Measurements from ENCODE around the gene LTA. TPM values are rescaled to one million over a fixed set of nuclear protein-coding genes. Genes with fewer than 3 reads are reported as not detected.

The LTA gene
- total and polyA plus RNA-seq, 2 experiments from 2014 or later, result not detected

DNA sequence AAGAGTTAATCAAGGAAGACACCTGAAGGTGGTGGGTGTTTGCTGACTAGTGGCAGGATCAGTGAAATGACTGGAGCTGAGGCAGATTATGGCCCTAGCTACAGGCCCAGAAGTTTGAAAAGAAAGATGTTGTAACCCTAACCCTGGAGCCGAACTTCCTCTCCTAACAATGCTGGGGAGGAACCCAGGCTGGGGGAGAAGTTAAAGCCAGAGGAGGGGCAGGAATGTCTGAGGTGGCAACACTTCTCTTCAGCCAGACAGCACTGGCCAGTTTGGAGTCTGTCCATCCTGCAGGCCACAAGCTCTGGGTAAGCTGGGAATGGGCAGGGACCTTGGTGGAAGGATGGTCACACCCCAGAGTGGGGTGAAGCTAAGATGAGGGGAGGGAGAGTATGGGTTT lies 13.9 kb downstream of the LTA start, which contains the start of gene LST1:
TSS of gene LST1 (plus strand) at position 270 of the 400 bp plus-strand sequence. CDS start 1,023 bp downstream, outside the sequence.
- no peaks in the 10 kb centered on the region for H4K20me1 ChIP-seq (ENCODE audit: insufficient read depth, poor library complexity, severe bottlenecking)
- H3K4me2 ChIP-seq, result no peak within 1 kb of the TSS
- H3K27me3 ChIP-seq, result no peaks in the 10 kb centered on the region
- no peaks in the 10 kb centered on the region for H3K9me2 ChIP-seq (replicated peaks; ENCODE audit: insufficient read depth)
- no peak within 1 kb of the TSS for H3K4me3 ChIP-seq
- no peak for DNase-seq (ENCODE audit: low spot score)
- H3K79me2 ChIP-seq, result no peaks in the 10 kb centered on the region
- no peaks in the 10 kb centered on the region for H3K9me3 ChIP-seq (ENCODE audit: low read depth)
- no peaks in the 10 kb centered on the region for H3K4me1 ChIP-seq (ENCODE audit: insufficient read depth)
- no peak within 1 kb of the TSS for H2AFZ ChIP-seq
- no peaks in the 10 kb centered on the region for H3K36me3 ChIP-seq (replicated peaks; ENCODE audit: insufficient read depth, low read depth)
- TF ChIP-seq EZH2 (IDR thresholded peaks at IDR 0.05; ENCODE audit: borderline replicate concordance) (no peak), EZH2phosphoT487 (IDR thresholded peaks at IDR 0.05; ENCODE audit: low read depth, severe bottlenecking, unreplicated experiment) (no peak)
- TF ChIP-seq, protein P1, sequence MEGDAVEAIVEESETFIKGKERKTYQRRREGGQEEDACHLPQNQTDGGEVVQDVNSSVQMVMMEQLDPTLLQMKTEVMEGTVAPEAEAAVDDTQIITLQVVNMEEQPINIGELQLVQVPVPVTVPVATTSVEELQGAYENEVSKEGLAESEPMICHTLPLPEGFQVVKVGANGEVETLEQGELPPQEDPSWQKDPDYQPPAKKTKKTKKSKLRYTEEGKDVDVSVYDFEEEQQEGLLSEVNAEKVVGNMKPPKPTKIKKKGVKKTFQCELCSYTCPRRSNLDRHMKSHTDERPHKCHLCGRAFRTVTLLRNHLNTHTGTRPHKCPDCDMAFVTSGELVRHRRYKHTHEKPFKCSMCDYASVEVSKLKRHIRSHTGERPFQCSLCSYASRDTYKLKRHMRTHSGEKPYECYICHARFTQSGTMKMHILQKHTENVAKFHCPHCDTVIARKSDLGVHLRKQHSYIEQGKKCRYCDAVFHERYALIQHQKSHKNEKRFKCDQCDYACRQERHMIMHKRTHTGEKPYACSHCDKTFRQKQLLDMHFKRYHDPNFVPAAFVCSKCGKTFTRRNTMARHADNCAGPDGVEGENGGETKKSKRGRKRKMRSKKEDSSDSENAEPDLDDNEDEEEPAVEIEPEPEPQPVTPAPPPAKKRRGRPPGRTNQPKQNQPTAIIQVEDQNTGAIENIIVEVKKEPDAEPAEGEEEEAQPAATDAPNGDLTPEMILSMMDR (IDR thresholded peaks at IDR 0.05; ENCODE audit: poor library complexity), result no peak
- H3K27ac ChIP-seq, result no peak within 1 kb of the TSS
- 100% methylated on average over 1 of the region's 1 CpG for WGBS (ENCODE audit: low lambda C conversion rate, missing lambda C conversion rate)

DNA sequence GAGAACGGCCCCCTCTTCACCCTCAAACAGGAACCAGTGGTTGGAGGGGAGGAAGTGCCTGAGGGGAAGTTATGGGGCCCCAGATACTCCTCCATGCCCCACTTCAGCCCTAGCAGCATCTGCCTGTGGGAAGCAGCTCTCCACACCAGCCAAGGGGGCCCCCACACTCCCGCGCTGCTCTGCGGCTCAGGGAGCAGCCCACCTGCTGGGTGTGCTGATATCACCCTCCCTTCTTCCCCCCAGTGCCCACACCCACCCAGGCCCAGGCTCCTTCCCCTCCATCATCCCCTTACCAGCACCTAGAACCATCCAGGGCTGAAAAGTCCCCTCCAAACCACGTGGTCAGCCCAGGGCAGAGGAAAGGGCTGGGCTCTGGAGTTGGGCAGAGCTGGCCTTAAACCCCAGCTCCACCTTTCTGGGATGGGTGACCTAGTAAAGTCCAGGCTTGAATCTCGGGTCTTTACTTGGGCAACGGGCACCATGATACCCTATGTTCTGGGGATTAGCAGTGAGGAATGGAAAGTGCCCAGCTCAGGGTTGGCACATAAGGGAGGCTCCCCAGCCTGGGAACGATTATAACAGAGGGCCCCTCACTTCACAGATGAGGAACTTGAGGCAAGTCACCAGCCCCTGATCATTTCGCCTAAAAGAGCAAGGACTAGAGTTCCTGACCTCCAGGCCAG lies 14.7 kb downstream of the LTA start:
- TF ChIP-seq EZH2phosphoT487 (IDR thresholded peaks at IDR 0.05; ENCODE audit: low read depth, severe bottlenecking, unreplicated experiment), result no peak
- TF ChIP-seq, protein P1 (IDR thresholded peaks at IDR 0.05; ENCODE audit: poor library complexity), result no peak
- no peak for TF ChIP-seq EZH2 (IDR thresholded peaks at IDR 0.05; ENCODE audit: borderline replicate concordance)
- no peaks in the 10 kb centered on the region for H3K9me2 ChIP-seq (replicated peaks; ENCODE audit: insufficient read depth)

DNA sequence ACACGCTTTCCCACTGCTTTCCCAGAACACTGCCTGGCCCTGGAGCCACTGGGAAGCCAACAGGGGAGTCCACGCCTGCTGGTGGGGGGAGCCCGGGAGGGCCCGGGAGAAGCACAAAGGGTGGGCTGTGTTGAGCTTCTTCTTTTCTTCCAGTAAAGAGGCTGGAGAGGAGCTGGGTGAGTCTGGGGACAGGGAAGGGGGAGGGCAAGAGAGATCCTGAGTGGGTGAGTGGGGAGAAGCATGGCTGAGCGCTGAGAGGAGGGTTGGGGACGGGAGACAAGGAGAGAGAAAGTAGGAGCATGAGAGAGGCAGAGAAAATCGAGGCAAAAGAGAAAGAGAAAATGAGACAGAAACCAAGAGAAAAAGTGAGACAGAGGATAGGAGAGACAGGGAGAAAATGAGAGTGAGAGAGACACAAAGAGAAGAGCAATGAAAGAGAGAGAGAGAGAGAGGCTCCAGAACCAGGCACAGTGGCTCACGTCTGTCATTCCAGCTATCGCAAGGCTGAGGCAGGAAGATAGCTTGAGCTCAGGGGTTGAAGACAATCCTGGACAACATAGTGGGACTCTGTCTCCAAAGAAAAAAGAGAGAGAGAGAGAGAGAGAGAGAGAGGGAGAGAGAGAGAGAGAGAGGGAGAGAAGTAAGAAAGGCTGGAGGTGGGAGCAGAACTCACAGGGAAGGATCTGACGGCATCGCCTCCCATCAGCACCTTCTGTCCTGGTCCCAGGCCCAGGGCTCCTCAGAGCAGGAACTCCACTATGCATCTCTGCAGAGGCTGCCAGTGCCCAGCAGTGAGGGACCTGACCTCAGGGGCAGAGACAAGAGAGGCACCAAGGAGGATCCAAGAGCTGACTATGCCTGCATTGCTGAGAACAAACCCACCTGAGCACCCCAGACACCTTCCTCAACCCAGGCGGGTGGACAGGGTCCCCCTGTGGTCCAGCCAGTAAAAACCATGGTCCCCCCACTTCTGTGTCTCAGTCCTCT lies 16.0 kb downstream of the LTA start:
- no peaks in the 10 kb centered on the region for H3K79me2 ChIP-seq
- no peak for TF ChIP-seq EZH2 (IDR thresholded peaks at IDR 0.05; ENCODE audit: borderline replicate concordance)
- TF ChIP-seq, protein P1 (IDR thresholded peaks at IDR 0.05; ENCODE audit: poor library complexity), result no peak
- no peak for TF ChIP-seq EZH2phosphoT487 (IDR thresholded peaks at IDR 0.05; ENCODE audit: low read depth, severe bottlenecking, unreplicated experiment)
- H3K4me1 ChIP-seq (ENCODE audit: insufficient read depth), result no peaks in the 10 kb centered on the region
- no peak overlapping the region for H3K4me2 ChIP-seq
- H3K4me3 ChIP-seq, result no peak overlapping the region
- WGBS (ENCODE audit: low lambda C conversion rate, missing lambda C conversion rate), result 80% methylated on average over 12 of the region's 12 CpGs
- DNase-seq (ENCODE audit: low spot score), result no peak
- no peaks in the 10 kb centered on the region for H4K20me1 ChIP-seq (ENCODE audit: insufficient read depth, poor library complexity, severe bottlenecking)
- no peak overlapping the region for H2AFZ ChIP-seq
- no peaks in the 10 kb centered on the region for H3K27me3 ChIP-seq
- H3K36me3 ChIP-seq (replicated peaks; ENCODE audit: insufficient read depth, low read depth), result no peaks in the 10 kb centered on the region
- no peak overlapping the region for H3K27ac ChIP-seq
- H3K9me2 ChIP-seq (replicated peaks; ENCODE audit: insufficient read depth), result no peaks in the 10 kb centered on the region
- no peaks in the 10 kb centered on the region for H3K9me3 ChIP-seq (ENCODE audit: low read depth)

More for the DNA sequence above, 14.7 kb downstream of the LTA start:
- DNase-seq (ENCODE audit: low spot score), result no peak
- Histone ChIP-seq H3K4me2 (no peak overlapping the region), H4K20me1 (ENCODE audit: insufficient read depth, poor library complexity, severe bottlenecking) (no peaks in the 10 kb centered on the region), H3K36me3 (replicated peaks; ENCODE audit: insufficient read depth, low read depth) (no peaks in the 10 kb centered on the region), H3K27ac (no peak overlapping the region), H3K4me3 (no peak overlapping the region), H3K27me3 (no peaks in the 10 kb centered on the region), H2AFZ (no peak overlapping the region), H3K4me1 (ENCODE audit: insufficient read depth) (no peaks in the 10 kb centered on the region), H3K79me2 (no peaks in the 10 kb centered on the region), H3K9me3 (ENCODE audit: low read depth) (no peaks in the 10 kb centered on the region)
- WGBS (ENCODE audit: low lambda C conversion rate, missing lambda C conversion rate), result 83% methylated on average over 7 of the region's 9 CpGs
